Thoracic aorta (tissue), 2 donors: ENCODE measurements around the gene CDHR1. TPM values are rescaled to one million over a fixed set of nuclear protein-coding genes. Genes with fewer than 3 reads are reported as not detected.

ENCODE experiments used
- ATAC-seq: fragments of 150-250 bp; one replicate; pipeline ENCODE4 v1.8.0; 2017; ENCODE audit warnings: low read depth; ENCODE audit not compliant: insufficient number of reproducible peaks, low FRiP score
- DNase-seq: peaks from one replicate; pipeline ENCODE4 v3.0.0-alpha.2; 2020; ENCODE audit warnings: low spot score
- H3K27ac ChIP-seq, 2 donors: fragments of 200-600 bp; sonication (generic); 1 replicate in 1 of 2; 2 replicates in 1 of 2; pipeline ENCODE4 v1.5.1; 2016; ENCODE audit warnings: mild to moderate bottlenecking in 2 of 2, moderate library complexity in 2 of 2
- H3K27me3 ChIP-seq: fragments of 200-600 bp; sonication (generic); replicated peaks from 2 replicates; pipeline ENCODE4 v1.6.0; 2016; ENCODE audit warnings: mild to moderate bottlenecking; ENCODE audit not compliant: insufficient read depth
- H3K36me3 ChIP-seq: fragments of 200-600 bp; sonication (generic); one replicate; pipeline ENCODE4 v1.5.1; 2016
- H3K4me1 ChIP-seq, 2 donors: fragments of 200-600 bp; sonication (generic); 1 replicate in 1 of 2; 2 replicates in 1 of 2; pipeline versions ENCODE4 v1.5.1 to v1.6.0; 2016; ENCODE audit warnings: low read depth in 2 of 2, mild to moderate bottlenecking in 1 of 2; ENCODE audit not compliant: control insufficient read depth in 1 of 2
- H3K4me3 ChIP-seq: fragments of 200-600 bp; sonication (generic); 2 replicates; pipeline ENCODE4 v1.5.1; 2016; ENCODE audit warnings: mild to moderate bottlenecking
- H3K9me3 ChIP-seq: fragments of 200-600 bp; sonication (generic); 2 replicates; pipeline ENCODE4 v1.5.1; 2016
- total RNA-seq, 2 donors: library from RNA; depleted of rRNA; stranded (reverse); fragments of >200 nt; gene quantifications; one replicate each; pipeline versions ENCODE4 v1.1.0 to v1.2.3, GENCODE V29; 2016
- TF ChIP-seq, protein P1 (sequence below): fragments of 200-600 bp; sonication (generic); IDR thresholded peaks from one replicate; pipeline ENCODE4 v1.5.1; 2019; ENCODE audit warnings: antibody characterized with exemption

The CDHR1 gene
- total RNA-seq, 2 donors from 2014 or later = 0.14 TPM; not detected in 1

DNA sequence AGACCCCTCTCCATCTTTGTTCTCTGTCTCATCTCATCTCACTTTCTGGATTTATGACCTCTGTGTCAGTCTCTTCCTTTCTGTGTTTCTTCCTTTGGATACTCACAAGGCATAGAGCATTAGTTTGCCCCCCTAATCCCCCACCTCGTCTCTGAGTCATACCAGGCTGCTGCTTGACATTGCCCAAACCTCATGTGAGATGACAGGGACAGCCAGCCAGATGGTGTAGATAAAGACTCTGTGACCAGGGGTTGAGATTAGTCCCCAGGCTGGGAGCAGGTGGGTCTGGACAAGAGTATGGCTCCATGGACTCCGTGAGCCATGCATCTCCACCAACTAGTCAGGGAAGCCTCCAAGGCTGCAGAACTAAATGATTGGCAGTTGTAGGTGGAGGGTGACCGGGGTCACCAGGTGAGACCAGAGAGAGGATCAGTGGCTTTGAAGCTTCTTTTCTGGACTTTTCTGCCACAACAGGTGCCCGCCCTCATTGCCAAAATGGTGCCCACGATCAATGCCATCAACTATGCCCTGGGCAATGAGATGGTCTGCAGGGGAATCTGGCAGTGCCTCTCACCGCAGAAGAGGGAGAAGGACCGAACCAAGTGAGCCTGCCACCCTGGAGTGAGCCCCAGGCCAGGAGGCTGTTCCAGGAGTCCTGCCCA is 63.8 kb downstream of the CDHR1 start:
- ATAC-seq = no peak
- H3K27me3 ChIP-seq = no peaks in the 10 kb centered on the region

DNA sequence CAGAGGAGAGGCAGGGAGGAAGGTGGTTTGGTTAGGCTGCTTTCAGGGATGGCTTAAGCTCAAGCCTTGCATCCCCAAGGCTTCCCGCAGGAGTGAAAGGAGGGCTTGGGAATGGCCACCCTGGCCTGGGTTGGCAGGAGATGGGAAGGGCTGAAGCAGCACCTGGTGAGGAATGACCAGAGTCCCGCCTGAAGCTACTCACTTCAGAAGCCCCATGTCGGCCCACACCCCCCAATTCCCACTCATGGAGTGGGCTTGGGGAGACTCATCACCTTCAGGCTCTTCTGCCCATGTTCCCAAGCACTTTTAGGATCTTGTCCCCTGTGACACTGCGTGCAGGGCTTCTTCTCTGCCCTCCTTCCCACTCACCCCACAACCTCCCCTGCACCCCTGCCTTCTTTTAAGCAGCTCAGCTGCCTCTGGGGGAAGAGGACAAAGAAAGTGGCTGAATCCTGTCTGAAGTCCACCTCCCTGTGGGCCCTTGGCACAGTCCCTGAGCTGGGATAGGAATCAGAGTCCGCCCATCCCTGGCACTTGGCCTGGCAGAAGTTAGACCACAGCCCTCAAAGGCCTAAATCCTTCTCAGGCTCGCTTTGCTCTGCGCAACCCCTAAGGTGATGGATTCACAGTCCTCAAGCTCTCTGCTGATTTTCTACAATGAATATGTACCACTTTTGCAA is 67.0 kb downstream of the CDHR1 start:
- no peak for DNase-seq
- Histone ChIP-seq H3K36me3 (no peaks in the 10 kb centered on the region), H3K27ac (no peak overlapping the region), H3K9me3 (no peaks in the 10 kb centered on the region), H3K4me1 (no peaks in the 10 kb centered on the region), H3K4me3 (no peak overlapping the region), H3K27me3 (no peaks in the 10 kb centered on the region)
- TF ChIP-seq, protein P1, sequence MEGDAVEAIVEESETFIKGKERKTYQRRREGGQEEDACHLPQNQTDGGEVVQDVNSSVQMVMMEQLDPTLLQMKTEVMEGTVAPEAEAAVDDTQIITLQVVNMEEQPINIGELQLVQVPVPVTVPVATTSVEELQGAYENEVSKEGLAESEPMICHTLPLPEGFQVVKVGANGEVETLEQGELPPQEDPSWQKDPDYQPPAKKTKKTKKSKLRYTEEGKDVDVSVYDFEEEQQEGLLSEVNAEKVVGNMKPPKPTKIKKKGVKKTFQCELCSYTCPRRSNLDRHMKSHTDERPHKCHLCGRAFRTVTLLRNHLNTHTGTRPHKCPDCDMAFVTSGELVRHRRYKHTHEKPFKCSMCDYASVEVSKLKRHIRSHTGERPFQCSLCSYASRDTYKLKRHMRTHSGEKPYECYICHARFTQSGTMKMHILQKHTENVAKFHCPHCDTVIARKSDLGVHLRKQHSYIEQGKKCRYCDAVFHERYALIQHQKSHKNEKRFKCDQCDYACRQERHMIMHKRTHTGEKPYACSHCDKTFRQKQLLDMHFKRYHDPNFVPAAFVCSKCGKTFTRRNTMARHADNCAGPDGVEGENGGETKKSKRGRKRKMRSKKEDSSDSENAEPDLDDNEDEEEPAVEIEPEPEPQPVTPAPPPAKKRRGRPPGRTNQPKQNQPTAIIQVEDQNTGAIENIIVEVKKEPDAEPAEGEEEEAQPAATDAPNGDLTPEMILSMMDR = no peak
- no peak for ATAC-seq

More for the DNA sequence above, 63.8 kb downstream of the CDHR1 start:
- DNase-seq = no peak
- no peak overlapping the region for H3K4me3 ChIP-seq
- TF ChIP-seq, protein P1 = no peak
- H3K36me3 ChIP-seq = no peaks in the 10 kb centered on the region
- H3K4me1 ChIP-seq = no peaks in the 10 kb centered on the region
- H3K9me3 ChIP-seq = no peaks in the 10 kb centered on the region
- no peak overlapping the region for H3K27ac ChIP-seq

DNA sequence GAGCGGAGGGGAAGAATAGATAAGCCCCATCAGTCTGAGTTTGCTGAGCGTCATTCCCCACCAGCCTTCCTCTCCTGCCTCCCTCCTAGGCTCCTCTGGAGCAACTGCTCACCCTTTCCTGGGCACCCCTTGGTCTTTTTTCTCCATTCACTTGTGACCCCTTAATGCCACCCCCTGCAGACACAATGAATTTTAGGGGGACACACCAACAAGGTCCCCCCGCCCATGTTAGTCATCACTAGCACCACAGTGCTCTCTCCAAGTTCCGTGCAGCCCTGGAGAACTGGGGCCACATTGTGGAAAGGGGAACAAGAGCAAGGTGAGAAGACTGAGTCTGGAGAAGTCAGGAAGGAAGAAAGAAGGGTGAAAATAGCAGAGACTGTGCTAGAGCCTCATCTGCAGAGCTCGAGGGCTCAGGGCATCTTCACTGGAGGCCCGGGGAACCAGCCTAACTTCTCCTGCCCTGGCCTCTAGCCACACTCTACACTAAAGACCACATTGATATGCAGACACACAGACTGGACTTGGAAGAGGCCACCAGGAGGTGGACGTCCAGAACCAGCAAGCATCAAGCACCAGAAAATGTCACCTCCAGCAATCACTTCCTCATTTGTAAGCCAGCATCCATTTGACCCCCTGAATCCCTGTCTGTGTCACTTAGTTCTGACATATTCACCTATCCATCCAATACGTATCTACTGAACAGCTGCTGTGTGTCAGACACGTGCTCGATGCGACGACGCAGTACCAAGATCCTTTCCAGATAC is 68.0 kb downstream of the CDHR1 start:
- H3K4me3 ChIP-seq = no peak overlapping the region
- H3K27me3 ChIP-seq = no peaks in the 10 kb centered on the region
- no peak overlapping the region for H3K27ac ChIP-seq
- H3K4me1 ChIP-seq = no peaks in the 10 kb centered on the region
- H3K36me3 ChIP-seq = no peaks in the 10 kb centered on the region
- ATAC-seq = no peak
- H3K9me3 ChIP-seq = no peaks in the 10 kb centered on the region
- TF ChIP-seq, protein P1 = no peak
- DNase-seq = no peak

DNA sequence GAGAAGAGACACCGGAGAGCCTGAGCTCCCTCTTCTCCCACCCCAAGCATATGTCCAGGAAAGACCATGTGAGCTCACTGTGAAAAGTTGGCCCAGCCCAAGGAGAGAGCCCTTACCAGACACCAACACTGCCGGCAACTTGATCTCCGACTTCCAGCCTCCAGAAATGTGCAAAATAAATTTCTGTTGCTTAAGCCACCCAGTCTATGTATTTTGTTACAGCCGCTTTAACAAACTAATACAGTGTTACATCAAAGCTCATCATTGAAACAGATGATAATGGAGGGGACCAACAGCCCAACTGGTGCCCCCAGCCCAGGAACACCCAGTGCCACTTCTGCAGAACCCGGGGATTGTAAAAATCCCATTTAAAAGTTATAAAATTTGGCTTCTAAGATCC is 69.4 kb downstream of the CDHR1 start:
- H3K4me3 ChIP-seq = no peak overlapping the region
- TF ChIP-seq, protein P1 = no peak
- H3K4me1 ChIP-seq = no peaks in the 10 kb centered on the region
- H3K9me3 ChIP-seq = no peaks in the 10 kb centered on the region
- ATAC-seq = no peak
- H3K27ac ChIP-seq = no peak overlapping the region
- H3K27me3 ChIP-seq = no peaks in the 10 kb centered on the region
- DNase-seq = no peak
- no peaks in the 10 kb centered on the region for H3K36me3 ChIP-seq

DNA sequence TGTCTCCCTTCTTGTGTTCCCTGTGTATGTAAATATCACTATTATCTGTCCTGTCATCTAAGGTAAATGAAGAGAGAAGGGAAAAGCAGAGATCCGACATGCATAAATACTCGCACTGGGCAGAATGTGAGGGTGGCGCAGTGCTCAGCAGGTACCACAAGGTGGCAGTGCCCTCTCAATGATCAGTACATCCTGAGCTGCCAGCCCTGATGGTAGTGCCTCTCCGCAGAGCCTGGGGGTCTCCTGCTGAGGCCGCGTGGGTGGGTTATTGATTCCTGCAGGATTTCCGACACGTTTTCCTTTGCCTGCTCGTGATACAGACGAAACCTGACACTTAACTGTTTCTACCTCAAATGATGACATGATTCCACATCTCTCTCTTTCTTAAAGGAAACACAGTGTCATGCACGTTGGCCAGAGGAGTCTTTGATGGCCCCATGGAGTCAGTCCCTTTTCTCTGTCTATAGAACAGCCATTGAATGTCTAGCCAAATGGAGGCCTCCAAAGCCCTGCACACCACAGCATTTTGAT is 70.3 kb downstream of the CDHR1 start:
- Histone ChIP-seq H3K4me1 (no peaks in the 10 kb centered on the region), H3K4me3 (no peak overlapping the region), H3K9me3 (no peaks in the 10 kb centered on the region), H3K27me3 (no peaks in the 10 kb centered on the region), H3K27ac (no peak overlapping the region), H3K36me3 (no peaks in the 10 kb centered on the region)
- DNase-seq (peak; percentile 22), ATAC-seq (no peak)
- TF ChIP-seq, protein P1 = peak; percentile 94
